ENCODE data around the gene RHOBTB3.
"Not testable (repeated sequence)": the region's sequence is repeated elsewhere in the genome, so short reads cannot be mapped to it uniquely, and the experiment has no call there.

RHOBTB3 gene

DNA sequence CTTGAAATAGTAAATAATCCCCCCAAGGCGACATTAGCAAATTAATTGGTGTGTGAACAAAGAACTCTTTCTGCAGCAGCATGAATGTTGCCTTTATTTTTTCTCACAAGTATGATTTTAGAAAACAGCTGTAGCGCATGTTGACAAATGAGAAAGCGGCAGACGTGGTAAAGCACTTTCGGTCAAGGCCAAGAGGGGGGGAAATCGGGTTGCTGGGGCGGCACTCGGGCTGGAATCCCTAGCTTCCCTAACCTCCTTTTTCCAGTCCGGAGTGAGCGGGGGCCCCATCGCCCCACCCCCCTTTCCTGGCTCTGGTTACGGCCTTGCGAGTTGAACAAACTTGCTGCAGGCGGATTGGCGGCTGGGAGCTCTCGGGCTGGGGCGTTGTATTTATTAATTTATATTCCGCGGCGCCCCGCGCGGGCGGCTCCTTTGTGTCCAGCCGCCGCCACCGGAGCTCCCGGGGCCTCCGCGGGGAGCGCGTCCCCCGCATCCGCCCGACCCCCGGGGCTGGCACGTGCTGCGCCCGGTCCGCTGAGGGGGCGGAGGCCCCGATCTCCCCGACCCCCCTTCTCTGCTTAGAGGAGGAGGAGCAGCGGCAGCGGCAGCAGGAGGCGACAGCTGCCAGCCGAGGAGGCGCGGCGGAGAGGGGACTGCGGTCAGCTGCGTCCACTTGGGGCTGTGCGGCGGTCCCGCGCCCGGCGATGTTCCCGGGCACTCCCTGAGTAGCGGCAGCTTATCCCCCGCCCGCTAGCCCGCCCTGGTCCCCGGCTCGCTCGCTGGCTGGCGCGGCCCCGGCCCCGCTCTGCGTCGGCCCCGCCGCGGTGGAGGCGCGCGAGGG lies at the start of gene RHOBTB3:
TSS of gene RHOBTB3 (plus strand) at position 607 of the 841 bp plus-strand sequence. CDS start 347 bp downstream, outside the sequence.
- peak; percentile 58 for DNase-seq (ENCODE audit: low read depth, low spot score)

DNA sequence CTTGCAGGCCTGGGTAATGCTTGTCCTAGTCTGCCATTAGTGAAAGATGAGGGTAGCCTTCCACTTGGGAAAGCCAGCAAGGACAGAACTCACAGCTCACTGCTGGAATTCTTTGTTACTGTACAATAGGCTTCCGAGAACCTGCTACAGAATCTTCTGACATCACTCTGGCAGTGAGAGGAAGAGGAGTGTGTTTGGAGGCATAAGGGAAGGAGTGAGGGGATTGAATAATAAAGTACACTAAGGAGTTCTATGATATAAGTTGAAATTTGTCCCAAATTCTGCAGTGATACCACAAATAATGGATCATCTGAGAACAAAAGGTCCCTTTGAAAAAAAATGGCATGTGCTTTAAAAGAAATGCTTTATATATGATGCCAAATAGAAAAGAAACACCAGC lies 48.2 kb upstream of the RHOBTB3 start, which contains the start of gene SPATA9:
TSS of gene SPATA9 (minus strand) at position 101 of the 400 bp plus-strand sequence. CDS start 137 bp downstream, outside the sequence.
- no peak for DNase-seq (ENCODE audit: low read depth, low spot score)

- DNase-seq (ENCODE audit: low read depth, low spot score): no peak
These were observed 46.8 kb upstream of the RHOBTB3 start for GRCh38 chr5:95684361-95684760.

GRCh38 chr5:95686651-95687050 lies 44.5 kb upstream of the RHOBTB3 start:
- no peak for DNase-seq (ENCODE audit: low read depth, low spot score)

DNA sequence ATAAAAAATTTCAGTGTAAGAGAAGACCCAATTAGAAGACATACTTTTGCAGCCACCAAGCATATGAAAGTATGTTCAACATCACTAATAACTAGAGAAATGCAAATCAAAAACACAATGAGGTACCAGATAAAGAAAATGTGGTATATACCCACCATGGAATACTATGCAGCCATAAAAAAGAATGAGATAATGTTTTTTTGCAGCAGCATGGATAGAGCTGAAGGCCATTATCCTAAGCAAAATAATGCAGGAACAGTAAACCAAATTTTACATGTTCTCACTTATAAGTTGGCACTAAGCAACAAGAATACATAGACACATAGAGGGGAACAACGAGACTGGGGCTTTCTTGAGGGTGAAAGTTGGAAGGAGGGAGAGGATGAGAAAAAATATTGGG lies 41.5 kb upstream of the RHOBTB3 start:
- no peak for DNase-seq (ENCODE audit: low read depth, low spot score)

DNA sequence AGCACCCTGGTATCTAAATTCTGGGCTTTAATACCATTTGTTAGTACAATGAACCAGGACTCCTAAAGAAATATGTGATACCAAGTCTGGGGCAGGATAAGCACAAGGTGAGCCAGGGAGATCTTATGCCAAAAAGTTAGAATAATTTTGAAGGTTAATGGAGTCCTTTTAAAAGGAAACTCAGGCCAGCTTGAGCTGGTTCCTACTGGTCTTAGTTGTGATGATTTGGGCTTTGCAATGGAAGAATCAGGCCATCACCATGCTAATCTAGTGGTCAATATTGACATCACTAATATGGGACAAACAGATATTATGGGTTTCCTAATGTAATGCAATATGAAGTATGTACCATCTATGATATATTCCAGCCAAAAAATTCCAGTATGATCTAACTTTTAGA lies 40.8 kb upstream of the RHOBTB3 start:
- DNase-seq (ENCODE audit: low read depth, low spot score): no peak

GRCh38 chr5:95697781-95698681 lies 33.1 kb upstream of the RHOBTB3 start:
- DNase-seq (ENCODE audit: low read depth, low spot score): no peak

- no peak for DNase-seq (ENCODE audit: low read depth, low spot score)
These were observed 31.8 kb upstream of the RHOBTB3 start for GRCh38 chr5:95699337-95699736.

DNA sequence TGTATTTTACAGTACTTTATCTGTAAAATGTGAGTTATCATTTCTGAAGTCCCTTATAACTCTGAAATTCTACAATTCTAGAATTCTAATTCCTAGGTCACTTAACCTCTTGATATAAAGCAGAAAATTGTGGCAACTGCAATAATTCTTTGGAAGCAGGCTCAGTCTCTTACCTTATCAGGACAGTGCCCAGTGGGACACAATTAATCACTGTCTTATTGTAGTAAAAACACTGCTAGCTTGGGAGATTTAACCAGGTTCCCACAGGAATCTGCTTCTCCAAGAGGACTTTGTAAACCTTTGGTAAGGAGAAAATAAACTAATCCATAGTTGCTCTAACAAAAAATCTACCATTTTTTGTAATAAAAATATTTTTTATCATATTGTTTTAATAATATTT lies 30.1 kb upstream of the RHOBTB3 start:
- DNase-seq (ENCODE audit: low read depth, low spot score): no peak

DNA sequence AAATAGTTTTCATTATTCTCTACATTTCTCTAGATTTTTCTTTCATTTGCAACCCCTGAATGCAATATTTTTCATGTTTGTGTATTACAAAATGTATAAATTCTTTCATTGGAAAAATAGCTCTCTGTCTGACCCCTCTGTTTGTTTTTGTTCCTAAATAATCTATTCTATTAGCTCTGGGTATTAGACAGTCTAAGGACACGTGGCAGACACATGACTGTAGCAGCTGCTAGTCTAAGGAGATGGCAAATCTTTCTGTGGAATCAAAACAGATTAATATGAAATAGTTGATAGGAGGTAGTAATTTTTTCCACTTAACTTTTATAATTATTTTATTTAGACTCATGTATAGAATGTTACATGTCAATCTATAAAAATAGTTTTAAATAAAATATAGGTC lies 27.0 kb upstream of the RHOBTB3 start:
- no peak for DNase-seq (ENCODE audit: low read depth, low spot score)

DNA sequence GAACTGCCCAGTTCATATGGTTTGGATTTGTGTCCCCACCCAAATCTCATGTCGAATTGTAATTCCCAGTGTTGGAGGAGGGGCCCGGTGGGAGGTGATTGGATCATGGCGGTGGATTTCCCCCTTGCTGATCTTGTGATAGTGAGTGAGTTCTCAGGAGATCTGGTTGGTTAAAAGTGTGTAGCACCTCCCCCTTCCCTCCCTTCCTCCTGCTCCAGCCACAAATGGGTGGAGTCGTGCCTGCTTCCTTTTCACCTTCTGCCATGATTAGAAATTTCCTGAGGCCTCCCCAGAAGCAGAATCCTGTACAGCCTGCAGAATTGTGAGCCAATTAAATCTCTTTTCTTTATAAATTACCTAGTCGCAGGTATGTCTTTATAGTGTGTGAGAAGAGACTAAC lies 24.9 kb upstream of the RHOBTB3 start:
- not testable (repeated sequence) for DNase-seq (ENCODE audit: low read depth, low spot score)

GRCh38 chr5:95707055-95707454 lies 24.1 kb upstream of the RHOBTB3 start:
- no peak for DNase-seq (ENCODE audit: low read depth, low spot score)

DNA sequence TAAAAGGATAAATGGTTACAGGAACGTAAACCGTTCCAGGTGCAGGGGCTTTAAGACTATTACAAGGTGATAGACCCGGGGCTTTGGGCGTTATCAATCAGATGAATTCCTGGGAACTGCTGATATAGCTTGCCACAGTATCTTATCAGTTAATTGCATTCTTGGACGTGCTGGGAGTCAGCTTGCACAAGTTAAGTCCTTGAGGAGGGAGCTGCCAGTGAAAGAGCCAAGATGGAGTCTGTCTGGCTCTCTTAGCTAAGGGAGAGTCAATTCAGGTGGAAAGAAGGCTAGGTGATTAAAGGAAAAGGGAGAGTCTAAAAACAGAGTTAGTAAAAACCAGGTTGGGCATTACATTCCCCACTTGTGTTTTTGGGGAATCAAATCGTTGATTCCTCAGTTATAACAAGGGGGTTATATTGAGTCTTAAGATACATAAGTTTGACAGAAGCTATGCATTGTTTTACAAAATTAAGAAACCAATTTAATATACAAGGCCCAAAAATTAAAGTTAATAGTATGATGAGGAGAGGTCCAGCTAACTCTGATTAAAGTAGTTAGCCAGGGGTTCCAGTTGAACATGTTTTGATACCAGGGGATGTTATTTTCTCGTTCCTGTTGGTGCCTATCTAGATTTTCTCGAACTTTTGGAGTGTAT lies 23.5 kb upstream of the RHOBTB3 start:
- not testable (repeated sequence) for DNase-seq (ENCODE audit: low read depth, low spot score)

- no peak for DNase-seq (ENCODE audit: low read depth, low spot score)
These were observed 22.3 kb upstream of the RHOBTB3 start for GRCh38 chr5:95708876-95709275.

DNA sequence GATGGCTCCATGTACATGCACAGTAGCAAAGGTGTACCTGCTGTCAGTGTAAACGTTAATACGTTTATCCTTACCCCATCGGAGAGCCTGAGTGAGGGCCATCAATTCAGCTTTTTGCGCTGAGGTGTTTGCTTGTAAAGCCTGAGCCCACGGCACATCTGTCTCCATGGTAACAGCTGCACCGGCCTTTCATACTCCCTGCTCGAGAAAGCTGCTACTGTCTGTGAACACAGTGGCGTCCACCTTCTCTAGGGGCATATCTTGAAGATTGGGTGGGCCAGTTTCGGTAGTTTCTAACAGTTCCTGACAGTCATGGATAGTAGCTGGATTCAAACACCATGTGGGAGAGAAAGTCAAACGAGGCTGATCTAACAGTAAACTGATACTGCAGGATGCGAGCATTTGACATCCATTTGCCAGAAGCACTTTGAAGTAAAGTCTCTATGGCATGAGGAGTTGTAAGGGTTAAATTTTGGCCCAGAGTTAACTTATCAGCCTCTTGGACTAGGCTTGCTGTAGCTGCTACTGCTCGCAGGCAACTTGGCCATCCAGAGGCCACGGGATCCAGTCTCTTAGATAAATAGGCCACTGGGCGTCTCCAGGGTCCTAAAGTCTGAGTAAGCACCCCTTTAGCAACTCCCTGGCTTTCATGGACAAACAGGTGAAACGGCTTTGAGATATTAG lies 21.0 kb upstream of the RHOBTB3 start:
- no peak for DNase-seq (ENCODE audit: low read depth, low spot score)

GRCh38 chr5:95710651-95711500 lies 20.3 kb upstream of the RHOBTB3 start:
- not testable (repeated sequence) for DNase-seq (ENCODE audit: low read depth, low spot score)

DNA sequence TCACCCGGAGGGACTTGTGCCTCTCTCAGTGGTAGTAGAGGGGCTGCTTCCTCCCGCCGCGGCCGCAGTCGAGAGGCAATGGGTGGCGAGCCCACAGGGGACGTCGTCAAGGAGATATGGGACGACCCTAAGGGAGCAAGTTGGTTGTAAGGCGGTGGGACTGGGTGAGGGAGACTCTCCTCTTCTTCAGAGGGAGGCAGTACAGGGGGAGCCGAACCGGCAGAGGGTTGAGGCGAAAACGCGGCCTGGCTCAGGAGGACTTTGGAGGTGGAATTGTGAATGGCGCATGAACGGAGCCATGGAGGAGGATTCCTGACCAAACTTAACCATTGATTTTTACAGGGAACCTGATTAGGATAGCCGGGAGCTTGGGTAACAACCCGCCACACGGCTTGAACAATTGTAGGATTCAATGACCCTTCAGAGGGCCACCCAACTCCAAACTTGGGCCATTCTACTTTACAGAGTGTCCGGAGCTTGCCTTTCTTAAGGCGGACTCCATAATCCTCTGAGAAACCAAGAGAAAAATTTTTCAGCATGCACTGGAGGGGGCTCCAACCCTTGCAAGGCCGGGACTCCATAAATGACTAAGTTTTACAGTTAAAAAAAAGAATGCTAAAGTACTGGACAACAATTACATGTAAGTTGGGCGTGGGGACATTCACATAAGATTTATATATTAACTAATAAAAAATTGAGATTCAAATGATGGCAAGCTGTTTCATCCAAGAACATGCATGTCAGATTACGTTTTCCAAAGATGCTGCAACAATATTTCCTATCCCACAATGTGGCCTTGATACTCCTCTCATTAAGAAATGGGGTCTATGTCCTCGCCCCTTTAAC lies 19.4 kb upstream of the RHOBTB3 start:
- no peak for DNase-seq (ENCODE audit: low read depth, low spot score)

- no peak for DNase-seq (ENCODE audit: low read depth, low spot score)
These were observed 18.7 kb upstream of the RHOBTB3 start for GRCh38 chr5:95712347-95712958.

GRCh38 chr5:95713246-95713645 lies 17.9 kb upstream of the RHOBTB3 start:
- not testable (repeated sequence) for DNase-seq (ENCODE audit: low read depth, low spot score)
